Activated CD4-positive, alpha-beta memory T cell treated with anti-CD3 and anti-CD28 coated beads for 36 hours (primary cell): ENCODE data around the gene TSHZ2. TPM values are rescaled to one million over a fixed set of nuclear protein-coding genes. Genes with fewer than 3 reads are reported as not detected.

ENCODE experiments used
- CTCF ChIA-PET: fragments of 350-600 bp; sonication (Branson Sonifier 250); formaldehyde crosslinking; loops from one replicate; lab custom pipeline; 2021; ENCODE audit warnings: antibody characterized with exemption, inconsistent platforms; lab: Charles Lee
- POLR2A ChIA-PET: fragments of 350-600 bp; sonication (Branson Sonifier 250); formaldehyde crosslinking; loops from one replicate; lab custom pipeline; 2021; ENCODE audit warnings: antibody characterized with exemption; lab: Charles Lee
- DNase-seq: peaks from one replicate; pipeline ENCODE4 v3.0.0-alpha.2; 2020
- H3K27ac Mint-ChIP-seq: one replicate; pipeline ENCODE4 v1.8.0; 2021; ENCODE audit warnings: mixed read lengths
- H3K27me3 Mint-ChIP-seq: one replicate; pipeline ENCODE4 v1.8.0; 2021; ENCODE audit warnings: mixed read lengths
- H3K36me3 Mint-ChIP-seq: one replicate; pipeline ENCODE4 v1.8.0; 2021; ENCODE audit warnings: mixed read lengths
- H3K4me1 Mint-ChIP-seq: one replicate; pipeline ENCODE4 v1.8.0; 2021; ENCODE audit warnings: low read depth, mixed read lengths
- H3K4me3 Mint-ChIP-seq: one replicate; pipeline ENCODE4 v1.8.0; 2021; ENCODE audit warnings: mild to moderate bottlenecking, mixed read lengths
- H3K9me3 Mint-ChIP-seq: one replicate; pipeline ENCODE4 v1.8.0; 2021; ENCODE audit warnings: mixed read lengths
- intact Hi-C: fragments of 100-400 bp; cut with micrococcal nuclease; formaldehyde crosslinking; loops from one replicate; pipeline ENCODE4 v1.15.1; 2023
- total RNA-seq, 2 experiments: library from RNA; stranded (reverse); gene quantifications; one replicate each; pipeline ENCODE4 v1.2.3, GENCODE V29; 2021

The TSHZ2 gene
- total RNA-seq, 2 experiments from 2014 or later: 28.9 to 36.0 TPM

DNA sequence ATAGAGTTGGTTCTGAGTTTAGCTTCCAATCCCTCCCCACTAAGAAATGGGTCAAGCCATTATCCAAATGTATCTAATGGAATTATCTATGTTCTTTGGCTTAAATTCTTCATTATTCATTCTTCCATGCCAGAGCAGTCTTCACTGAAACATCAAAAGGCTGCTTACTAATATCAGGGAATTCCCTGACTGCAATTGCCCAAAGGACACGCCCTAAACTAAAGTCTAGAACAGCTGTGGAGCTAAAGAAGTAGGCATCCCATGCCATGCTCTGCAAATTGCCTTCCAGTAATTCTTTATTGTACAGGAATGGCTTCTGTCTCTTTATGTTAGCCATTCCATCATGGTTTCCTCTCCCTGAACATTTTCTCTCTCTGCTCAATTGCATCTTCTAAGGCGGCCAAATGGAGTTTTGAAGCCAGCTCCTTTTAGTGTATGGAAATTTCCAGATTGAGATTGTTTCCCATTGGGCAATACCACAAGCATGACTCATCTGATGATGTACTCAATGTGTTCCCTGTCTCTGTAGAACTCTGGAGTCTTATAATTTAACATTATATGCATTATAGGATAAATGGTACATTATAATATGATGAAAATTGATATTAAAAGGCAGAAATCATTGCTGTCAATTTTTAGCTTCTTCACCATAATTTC is 28.8 kb upstream of the TSHZ2 start:
- H3K9me3 Mint-ChIP-seq: no peaks in the 10 kb centered on the region
- peaks cover 4% of the 10 kb centered on the region for H3K27me3 Mint-ChIP-seq
- POLR2A ChIA-PET: interaction anchor here (0.6 kb wide), 1 partner anchor 474 kb away, joined by 3 read pairs; no protein-coding TSS in a partner anchor
- H3K4me3 Mint-ChIP-seq: no peak overlapping the region
- DNase-seq: no peak
- H3K36me3 Mint-ChIP-seq: no peaks in the 10 kb centered on the region
- H3K27ac Mint-ChIP-seq: no peak overlapping the region
- H3K4me1 Mint-ChIP-seq: peaks cover 2% of the 10 kb centered on the region
- intact Hi-C loops: no loop called here
- CTCF ChIA-PET: no interaction called here

DNA sequence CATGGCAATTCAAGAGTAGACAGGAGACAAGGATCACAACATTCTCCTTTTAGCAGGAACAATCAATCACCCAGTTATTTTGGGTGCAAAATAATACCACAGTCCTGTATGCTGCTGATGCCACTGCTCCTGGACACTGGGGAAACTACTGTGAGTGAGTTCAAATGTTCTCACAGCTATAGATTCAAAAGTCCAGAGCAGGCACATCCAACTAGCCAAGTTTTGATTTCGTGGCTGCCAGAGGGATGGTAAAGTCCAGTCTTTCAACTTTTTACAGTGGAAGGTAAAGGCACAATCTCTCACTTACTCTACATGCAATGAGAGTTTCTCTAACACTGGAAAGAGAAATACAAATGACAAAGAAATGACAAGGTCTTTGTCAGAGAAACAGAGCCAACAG is 26.9 kb upstream of the TSHZ2 start:
- Mint-ChIP-seq H3K9me3 (no peaks in the 10 kb centered on the region), H3K4me3 (no peak overlapping the region), H3K27me3 (peaks cover 4% of the 10 kb centered on the region), H3K27ac (no peak overlapping the region), H3K36me3 (no peaks in the 10 kb centered on the region), H3K4me1 (peaks cover 2% of the 10 kb centered on the region)
- intact Hi-C loops: no loop called here
- ChIA-PET POLR2A (no interaction called here), CTCF (no interaction called here)
- no peak for DNase-seq

DNA sequence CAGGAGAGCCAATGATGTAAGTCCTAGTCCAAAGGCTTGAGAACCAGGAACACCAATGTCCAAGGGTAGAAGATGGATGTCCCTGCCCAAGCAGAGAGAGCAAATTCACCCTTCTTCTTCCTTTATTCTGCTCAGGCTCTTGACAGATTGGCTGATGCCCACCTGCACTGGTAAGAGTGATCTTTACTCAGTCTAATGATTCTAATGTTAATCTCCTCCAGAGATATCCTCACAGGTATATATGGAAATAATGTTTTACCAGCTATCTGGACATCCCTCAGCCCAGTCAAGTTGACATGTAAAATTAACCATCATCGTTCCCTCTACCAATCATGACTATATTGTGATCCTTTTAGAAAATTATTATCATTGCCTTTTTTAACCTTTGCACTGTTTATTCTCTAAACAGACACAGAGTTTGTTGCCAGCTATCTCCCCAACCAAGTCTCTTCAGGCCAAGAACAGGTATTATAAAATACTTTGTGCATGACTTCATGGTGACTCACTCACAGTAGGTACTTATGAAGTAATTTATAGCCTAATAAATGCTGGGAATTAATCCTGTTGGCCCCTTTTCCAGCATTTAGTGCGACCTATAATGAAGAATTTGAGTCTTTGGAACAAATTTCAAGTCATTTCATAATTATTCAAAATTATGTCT is 26.2 kb upstream of the TSHZ2 start:
- Mint-ChIP-seq H3K9me3 (no peaks in the 10 kb centered on the region), H3K27me3 (peaks cover 4% of the 10 kb centered on the region), H3K27ac (no peak overlapping the region), H3K4me3 (no peak overlapping the region), H3K4me1 (peaks cover 2% of the 10 kb centered on the region), H3K36me3 (no peaks in the 10 kb centered on the region)
- CTCF ChIA-PET: interaction anchor here (0.6 kb wide), 1 partner anchor 616 kb away, joined by 3 read pairs; no protein-coding TSS in a partner anchor
- DNase-seq: no peak
- POLR2A ChIA-PET: no interaction called here
- intact Hi-C loops: no loop called here

DNA sequence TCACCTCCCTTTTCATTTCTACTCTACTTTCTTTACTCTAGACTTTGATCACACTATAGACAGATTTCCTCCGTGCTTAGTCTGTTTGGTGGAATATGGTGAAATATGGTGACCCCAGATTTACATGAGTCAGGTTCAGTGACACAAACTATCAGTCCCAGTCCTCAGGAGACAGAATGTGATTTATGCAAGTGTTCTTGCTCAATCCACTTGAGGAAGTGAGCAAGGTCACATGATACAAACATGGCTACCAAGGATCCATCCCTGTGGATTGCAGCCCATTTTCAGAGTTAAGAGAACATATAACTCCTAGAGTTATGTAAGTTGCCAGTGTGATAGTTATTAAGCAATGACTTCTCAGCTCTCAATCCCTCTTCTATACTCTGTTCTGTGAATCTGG is 23.7 kb upstream of the TSHZ2 start:
- Mint-ChIP-seq H3K4me1 (no peaks in the 10 kb centered on the region), H3K27me3 (peaks cover 7% of the 10 kb centered on the region), H3K27ac (no peak overlapping the region), H3K4me3 (no peak overlapping the region), H3K9me3 (no peaks in the 10 kb centered on the region), H3K36me3 (no peaks in the 10 kb centered on the region)
- DNase-seq: no peak
- POLR2A ChIA-PET: no interaction called here
- intact Hi-C loops: no loop called here
- CTCF ChIA-PET: no interaction called here

DNA sequence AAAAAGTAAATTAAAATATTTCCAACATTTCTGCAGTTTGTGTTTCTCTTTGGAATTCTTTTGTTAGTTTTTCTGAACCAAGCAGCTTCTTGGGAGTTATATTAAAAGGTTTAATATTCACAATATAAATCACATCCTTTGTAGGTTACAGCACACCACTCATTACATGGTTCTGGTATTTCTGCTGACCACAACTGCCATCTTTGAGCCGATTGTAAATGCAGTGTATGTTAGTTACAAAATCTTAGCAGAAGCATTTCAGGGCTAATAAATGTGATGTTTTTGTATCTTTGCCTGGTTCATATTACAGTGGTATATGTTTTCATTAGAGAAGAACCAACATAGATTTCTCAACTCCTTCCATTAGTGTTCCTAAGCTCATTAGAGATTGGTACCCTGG is 19.1 kb upstream of the TSHZ2 start:
- Mint-ChIP-seq H3K36me3 (no peaks in the 10 kb centered on the region), H3K4me1 (no peaks in the 10 kb centered on the region), H3K27me3 (peaks cover 3% of the 10 kb centered on the region), H3K27ac (no peak overlapping the region), H3K9me3 (no peaks in the 10 kb centered on the region), H3K4me3 (no peak overlapping the region)
- CTCF ChIA-PET: interaction anchor here (0.6 kb wide), 1 partner anchor 219 kb away, joined by 3 read pairs; no protein-coding TSS in a partner anchor
- intact Hi-C loops: no loop called here
- POLR2A ChIA-PET: no interaction called here
- DNase-seq: no peak

DNA sequence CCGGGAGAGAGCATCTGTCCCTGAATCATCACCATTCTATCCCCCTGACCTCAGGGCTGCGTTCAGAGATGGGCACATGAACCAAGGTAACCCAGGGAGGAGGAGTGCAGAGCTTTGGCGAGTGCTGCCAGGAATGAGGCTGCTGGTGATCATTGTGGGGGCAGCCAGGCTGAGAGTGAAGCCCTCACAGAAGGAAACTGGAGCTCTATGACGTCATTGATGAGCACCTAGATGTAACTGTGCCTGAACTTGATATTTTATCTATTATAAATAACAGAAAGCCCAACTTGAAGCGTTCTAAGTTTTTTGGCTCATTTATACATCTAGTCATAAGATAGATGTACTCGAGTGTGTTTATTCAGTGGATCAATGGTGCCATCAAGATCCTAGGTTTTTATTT is 17.3 kb upstream of the TSHZ2 start:
- H3K27ac Mint-ChIP-seq: no peak overlapping the region
- no peaks in the 10 kb centered on the region for H3K9me3 Mint-ChIP-seq
- no peak overlapping the region for H3K4me3 Mint-ChIP-seq
- ChIA-PET CTCF (interaction anchor here (0.6 kb wide), 1 partner anchor 995 kb away, joined by 4 read pairs; no protein-coding TSS in a partner anchor), POLR2A (no interaction called here)
- DNase-seq: no peak
- no peaks in the 10 kb centered on the region for H3K36me3 Mint-ChIP-seq
- no peaks in the 10 kb centered on the region for H3K4me1 Mint-ChIP-seq
- intact Hi-C loops: no loop called here
- peaks cover 3% of the 10 kb centered on the region for H3K27me3 Mint-ChIP-seq

DNA sequence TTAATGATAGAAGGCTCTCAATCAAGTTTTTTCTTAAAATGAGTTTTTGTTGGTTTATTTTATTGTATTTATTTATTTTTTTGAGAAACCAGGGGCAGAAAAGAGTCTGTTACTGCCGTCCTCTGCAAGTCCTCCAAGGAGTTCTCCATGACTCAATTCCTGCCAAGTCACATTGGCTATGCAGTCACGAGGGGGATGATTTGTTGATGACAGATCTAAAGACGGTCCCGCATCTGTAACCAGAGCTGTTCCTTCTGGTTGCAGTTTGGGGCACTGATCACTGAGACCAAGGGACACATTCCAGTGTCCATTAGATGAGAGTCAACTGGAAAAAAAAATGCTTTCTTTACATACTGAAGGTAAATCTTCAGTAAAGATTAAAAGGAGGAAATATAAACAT is 13.9 kb upstream of the TSHZ2 start:
- ChIA-PET POLR2A (no interaction called here), CTCF (no interaction called here)
- DNase-seq: no peak
- intact Hi-C loops: no loop called here
- Mint-ChIP-seq H3K36me3 (no peaks in the 10 kb centered on the region), H3K27ac (no peak overlapping the region), H3K9me3 (no peaks in the 10 kb centered on the region), H3K27me3 (no peaks in the 10 kb centered on the region), H3K4me1 (no peaks in the 10 kb centered on the region), H3K4me3 (no peak overlapping the region)

DNA sequence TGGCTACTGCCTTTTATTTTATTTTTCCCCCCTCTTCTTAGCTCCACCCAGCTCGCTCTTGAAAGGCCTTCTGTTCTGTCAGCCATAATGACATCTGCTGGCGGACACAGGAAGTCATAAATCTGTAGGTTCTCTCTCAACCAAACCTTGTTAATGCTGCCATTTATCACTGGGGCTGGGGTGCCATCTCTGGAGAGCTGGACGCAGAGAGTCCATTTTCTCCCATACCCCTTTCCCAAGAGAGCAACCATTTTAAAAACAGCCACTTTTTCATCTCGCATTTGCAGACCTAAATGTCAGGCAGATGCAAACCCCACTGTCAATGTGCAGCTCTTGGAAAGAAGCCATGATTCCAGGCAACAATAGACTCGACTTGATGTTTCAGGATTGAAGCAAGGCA is 13.0 kb upstream of the TSHZ2 start:
- H3K4me3 Mint-ChIP-seq: no peak overlapping the region
- H3K9me3 Mint-ChIP-seq: no peaks in the 10 kb centered on the region
- intact Hi-C loops: no loop called here
- no peaks in the 10 kb centered on the region for H3K27me3 Mint-ChIP-seq
- no peaks in the 10 kb centered on the region for H3K36me3 Mint-ChIP-seq
- DNase-seq: no peak
- H3K4me1 Mint-ChIP-seq: no peaks in the 10 kb centered on the region
- ChIA-PET POLR2A (no interaction called here), CTCF (no interaction called here)
- no peak overlapping the region for H3K27ac Mint-ChIP-seq

DNA sequence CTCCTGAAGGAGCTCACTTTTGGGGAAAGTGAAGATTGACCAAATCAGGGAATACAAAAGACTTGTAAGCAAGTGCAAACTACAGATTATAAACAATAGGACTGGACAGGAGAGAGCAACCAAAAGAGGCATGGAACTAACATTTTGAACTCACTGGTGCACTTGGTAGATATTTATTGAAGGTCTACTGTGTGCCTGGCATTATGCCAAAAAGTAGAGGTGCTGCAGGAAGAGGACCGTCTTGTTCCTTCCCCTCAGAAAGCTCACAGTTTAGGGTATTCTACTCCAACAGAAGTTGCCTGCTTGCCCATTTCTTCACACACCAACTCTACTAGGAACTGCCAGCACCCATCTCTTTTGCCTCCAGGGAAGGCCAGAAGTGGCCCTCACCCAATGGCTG is 10.0 kb upstream of the TSHZ2 start:
- POLR2A ChIA-PET: no interaction called here
- H3K27me3 Mint-ChIP-seq: no peaks in the 10 kb centered on the region
- H3K27ac Mint-ChIP-seq: no peak overlapping the region
- no peaks in the 10 kb centered on the region for H3K9me3 Mint-ChIP-seq
- no peak overlapping the region for H3K4me3 Mint-ChIP-seq
- intact Hi-C loops: no loop called here
- no peaks in the 10 kb centered on the region for H3K4me1 Mint-ChIP-seq
- no peaks in the 10 kb centered on the region for H3K36me3 Mint-ChIP-seq
- CTCF ChIA-PET: no interaction called here
- DNase-seq: no peak

DNA sequence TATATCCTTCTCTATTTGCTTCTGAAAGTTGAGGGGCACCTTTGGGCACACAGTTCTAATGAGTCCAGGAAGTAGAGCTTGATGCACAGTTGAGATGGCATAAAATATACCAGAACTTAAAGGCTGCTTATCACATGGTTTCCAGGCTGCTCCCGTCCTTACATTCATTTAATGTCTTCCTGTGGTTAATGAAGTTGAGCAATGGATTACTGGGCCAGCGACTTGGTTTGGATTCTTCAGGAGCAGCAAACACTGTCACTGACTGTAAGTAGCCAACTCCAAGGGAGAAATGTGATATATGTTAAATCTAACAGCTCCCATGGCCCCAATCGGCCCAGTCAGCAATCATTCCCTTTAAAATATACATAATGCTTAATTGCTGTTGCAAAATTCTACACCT is 9.0 kb upstream of the TSHZ2 start:
- CTCF ChIA-PET: no interaction called here
- Mint-ChIP-seq H3K9me3 (no peaks in the 10 kb centered on the region), H3K27me3 (no peaks in the 10 kb centered on the region), H3K4me3 (no peak overlapping the region), H3K27ac (no peak overlapping the region), H3K36me3 (no peaks in the 10 kb centered on the region), H3K4me1 (no peaks in the 10 kb centered on the region)
- POLR2A ChIA-PET: no interaction called here
- no peak for DNase-seq
- intact Hi-C loops: no loop called here

DNA sequence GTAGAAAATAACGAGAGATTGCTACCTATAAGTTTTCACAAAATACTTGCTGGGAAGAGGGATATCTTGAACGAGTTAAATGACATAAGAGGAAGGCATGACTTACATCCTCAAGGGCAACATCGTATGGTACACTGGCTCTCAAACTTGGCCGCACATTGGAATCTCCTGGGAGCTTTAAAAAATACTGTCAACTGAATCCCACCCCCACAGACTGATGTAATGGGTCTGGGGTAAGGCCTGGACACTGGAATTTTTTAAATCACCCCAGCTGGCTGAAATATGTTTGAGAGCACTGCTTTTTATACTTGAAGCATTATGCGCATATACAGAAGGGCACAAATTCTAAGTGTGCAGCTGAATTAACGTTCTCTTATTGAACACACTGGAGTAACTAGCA is 8.0 kb upstream of the TSHZ2 start:
- intact Hi-C loops: no loop called here
- ChIA-PET CTCF (no interaction called here), POLR2A (no interaction called here)
- DNase-seq: no peak
- no peak overlapping the region for H3K4me3 Mint-ChIP-seq
- no peaks in the 10 kb centered on the region for H3K9me3 Mint-ChIP-seq
- no peaks in the 10 kb centered on the region for H3K36me3 Mint-ChIP-seq
- H3K4me1 Mint-ChIP-seq: no peaks in the 10 kb centered on the region
- no peaks in the 10 kb centered on the region for H3K27me3 Mint-ChIP-seq
- no peak overlapping the region for H3K27ac Mint-ChIP-seq

DNA sequence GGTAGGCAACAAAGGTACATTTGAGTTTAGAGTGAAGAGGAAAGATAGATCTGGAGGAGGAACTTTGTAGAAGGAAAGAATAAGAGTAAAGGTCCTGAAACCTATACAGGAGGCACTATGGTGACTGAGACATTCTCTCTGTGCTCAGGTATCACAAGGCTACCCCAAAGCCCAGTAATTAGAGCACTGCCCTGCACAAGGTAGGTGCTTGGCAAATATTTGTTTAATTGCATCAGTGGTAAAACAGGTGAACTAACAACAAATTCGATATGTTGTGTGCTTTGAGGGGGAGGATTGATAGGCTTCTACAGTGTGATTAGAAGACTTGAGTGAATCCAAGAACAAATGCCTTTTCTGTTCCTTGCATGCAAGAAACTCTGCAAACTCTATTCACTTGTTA is 6.8 kb upstream of the TSHZ2 start:
- Mint-ChIP-seq H3K27ac (no peak overlapping the region), H3K4me3 (no peak overlapping the region), H3K9me3 (no peaks in the 10 kb centered on the region), H3K36me3 (no peaks in the 10 kb centered on the region), H3K27me3 (no peaks in the 10 kb centered on the region), H3K4me1 (no peaks in the 10 kb centered on the region)
- no peak for DNase-seq
- intact Hi-C loops: no loop called here
- CTCF ChIA-PET: no interaction called here
- POLR2A ChIA-PET: no interaction called here

DNA sequence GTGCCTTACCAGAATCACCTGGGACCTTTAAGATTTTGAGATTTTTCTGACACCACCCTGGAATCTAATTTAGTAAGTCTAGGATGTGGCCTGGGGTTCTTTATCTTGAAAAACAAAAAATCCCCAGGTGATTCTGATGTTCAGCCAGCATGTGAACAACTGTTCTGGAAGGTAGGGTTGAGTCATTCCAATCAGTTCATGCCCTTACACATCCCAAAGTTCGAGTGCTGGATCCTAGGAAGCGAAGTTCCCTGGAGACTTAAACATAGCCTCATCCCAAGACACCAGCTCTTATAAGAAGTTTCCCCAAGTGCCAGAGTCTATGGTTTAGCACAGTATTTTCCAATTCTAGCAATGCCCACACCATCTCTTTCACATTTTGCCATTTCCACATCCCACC is 6.3 kb upstream of the TSHZ2 start:
- no peak overlapping the region for H3K4me3 Mint-ChIP-seq
- H3K27me3 Mint-ChIP-seq: no peaks in the 10 kb centered on the region
- H3K27ac Mint-ChIP-seq: no peak overlapping the region
- H3K4me1 Mint-ChIP-seq: no peaks in the 10 kb centered on the region
- no peaks in the 10 kb centered on the region for H3K9me3 Mint-ChIP-seq
- ChIA-PET CTCF (interaction anchor here (0.6 kb wide), 1 partner anchor 15 kb away, joined by 3 read pairs; no protein-coding TSS in a partner anchor), POLR2A (no interaction called here)
- intact Hi-C loops: no loop called here
- no peaks in the 10 kb centered on the region for H3K36me3 Mint-ChIP-seq
- no peak for DNase-seq
